ENCODE data around the gene FKRP.

FKRP gene

GRCh38 chr19:46785054-46785979 lies 39.5 kb downstream of the FKRP start:
- Histone ChIP-seq H3K9ac (ENCODE audit: low read depth in 1 of 2, low read length in 2 of 2) (peak overlapping the region in 1 of 2 donors; percentile 81), H3K4me3 (ENCODE audit: low read depth in 1 of 2, low read length in 2 of 2) (peak overlapping the region; percentile 78 to 83), H3K4me1 (ENCODE audit: control insufficient read depth in 1 of 2, insufficient read depth in 2 of 2, low read length in 2 of 2) (peaks cover 19 to 41% of the 10 kb centered on the region in 2 donors), H3K27me3 (ENCODE audit: control insufficient read depth in 1 of 2, insufficient read depth in 2 of 2, low read length in 2 of 2) (no peaks in the 10 kb centered on the region), H3K36me3 (ENCODE audit: control insufficient read depth in 1 of 2, insufficient read depth in 2 of 2, low read length in 2 of 2) (peaks cover 7 to 8% of the 10 kb centered on the region in 2 donors), H3K27ac (ENCODE audit: low read depth, low read length) (no peak overlapping the region), H3K9me3 (ENCODE audit: control insufficient read depth in 1 of 2, low read length in 2 of 2) (no peaks in the 10 kb centered on the region)

GRCh38 chr19:46785980-46786235 lies 40.1 kb downstream of the FKRP start:
- peaks cover 19 to 41% of the 10 kb centered on the region in 2 donors for H3K4me1 ChIP-seq (ENCODE audit: control insufficient read depth in 1 of 2, insufficient read depth in 2 of 2, low read length in 2 of 2)
- H3K9me3 ChIP-seq (ENCODE audit: control insufficient read depth in 1 of 2, low read length in 2 of 2) = no peaks in the 10 kb centered on the region
- peaks cover 7 to 8% of the 10 kb centered on the region in 2 donors for H3K36me3 ChIP-seq (ENCODE audit: control insufficient read depth in 1 of 2, insufficient read depth in 2 of 2, low read length in 2 of 2)
- peak overlapping the region; percentile 72 for H3K27ac ChIP-seq (ENCODE audit: low read depth, low read length)
- peak overlapping the region; percentile 81 to 84 for H3K9ac ChIP-seq (ENCODE audit: low read depth in 1 of 2, low read length in 2 of 2)
- H3K4me3 ChIP-seq (ENCODE audit: low read depth in 1 of 2, low read length in 2 of 2) = peak overlapping the region; percentile 78 to 83
- H3K27me3 ChIP-seq (ENCODE audit: control insufficient read depth in 1 of 2, insufficient read depth in 2 of 2, low read length in 2 of 2) = no peaks in the 10 kb centered on the region

- Histone ChIP-seq H3K27me3 (ENCODE audit: control insufficient read depth in 1 of 2, insufficient read depth in 2 of 2, low read length in 2 of 2) (no peaks in the 10 kb centered on the region), H3K9me3 (ENCODE audit: control insufficient read depth in 1 of 2, low read length in 2 of 2) (no peaks in the 10 kb centered on the region), H3K36me3 (ENCODE audit: control insufficient read depth in 1 of 2, insufficient read depth in 2 of 2, low read length in 2 of 2) (peaks cover 7 to 8% of the 10 kb centered on the region in 2 donors), H3K27ac (ENCODE audit: low read depth, low read length) (peak overlapping the region; percentile 72), H3K4me3 (ENCODE audit: low read depth in 1 of 2, low read length in 2 of 2) (peak overlapping the region; percentile 78 to 83), H3K9ac (ENCODE audit: low read depth in 1 of 2, low read length in 2 of 2) (peak overlapping the region; percentile 81 to 84), H3K4me1 (ENCODE audit: control insufficient read depth in 1 of 2, insufficient read depth in 2 of 2, low read length in 2 of 2) (peaks cover 19 to 41% of the 10 kb centered on the region in 2 donors)
Observed at GRCh38 chr19:46786236-46787039, 40.6 kb downstream of the FKRP start.

- H3K9ac ChIP-seq (ENCODE audit: low read depth in 1 of 2, low read length in 2 of 2) = peak overlapping the region; percentile 81 to 84
Observed at GRCh38 chr19:46787040-46787330, 41.1 kb downstream of the FKRP start.

GRCh38 chr19:46787331-46788261 lies 41.7 kb downstream of the FKRP start:
- Histone ChIP-seq H3K36me3 (ENCODE audit: control insufficient read depth in 1 of 2, insufficient read depth in 2 of 2, low read length in 2 of 2) (peaks cover 0 to 5% of the 10 kb centered on the region in 2 donors), H3K4me1 (ENCODE audit: control insufficient read depth in 1 of 2, insufficient read depth in 2 of 2, low read length in 2 of 2) (peaks cover 19 to 41% of the 10 kb centered on the region in 2 donors), H3K27me3 (ENCODE audit: control insufficient read depth in 1 of 2, insufficient read depth in 2 of 2, low read length in 2 of 2) (no peaks in the 10 kb centered on the region), H3K4me3 (ENCODE audit: low read depth in 1 of 2, low read length in 2 of 2) (peak overlapping the region; percentile 78 to 83), H3K27ac (ENCODE audit: low read depth, low read length) (peak overlapping the region; percentile 64), H3K9ac (ENCODE audit: low read depth in 1 of 2, low read length in 2 of 2) (peak overlapping the region; percentile 81 to 84), H3K9me3 (ENCODE audit: control insufficient read depth in 1 of 2, low read length in 2 of 2) (no peaks in the 10 kb centered on the region)

More at GRCh38 chr19:46787040-46787330, 41.1 kb downstream of the FKRP start:
- H3K27me3 ChIP-seq (ENCODE audit: control insufficient read depth in 1 of 2, insufficient read depth in 2 of 2, low read length in 2 of 2) = no peaks in the 10 kb centered on the region
- H3K9me3 ChIP-seq (ENCODE audit: control insufficient read depth in 1 of 2, low read length in 2 of 2) = no peaks in the 10 kb centered on the region
- peak overlapping the region; percentile 72 for H3K27ac ChIP-seq (ENCODE audit: low read depth, low read length)
- peaks cover 19 to 41% of the 10 kb centered on the region in 2 donors for H3K4me1 ChIP-seq (ENCODE audit: control insufficient read depth in 1 of 2, insufficient read depth in 2 of 2, low read length in 2 of 2)
- H3K4me3 ChIP-seq (ENCODE audit: low read depth in 1 of 2, low read length in 2 of 2) = peak overlapping the region; percentile 78 to 83
- H3K36me3 ChIP-seq (ENCODE audit: control insufficient read depth in 1 of 2, insufficient read depth in 2 of 2, low read length in 2 of 2) = peaks cover 3 to 8% of the 10 kb centered on the region in 2 donors

GRCh38 chr19:46788262-46788967 lies 42.6 kb downstream of the FKRP start, which contains the start of gene SLC1A5:
Gene SLC1A5, minus strand, starts transcription at chr19:46788594. Its CDS starts 629 bp downstream, at chr19:46787965.
- Histone ChIP-seq H3K9me3 (ENCODE audit: control insufficient read depth in 1 of 2, low read length in 2 of 2) (no peaks in the 10 kb centered on the region), H3K27ac (ENCODE audit: low read depth, low read length) (peak within 1 kb of the TSS; percentile 64), H3K4me3 (ENCODE audit: low read depth in 1 of 2, low read length in 2 of 2) (peak within 1 kb of the TSS; percentile 78 to 83), H3K36me3 (ENCODE audit: control insufficient read depth in 1 of 2, insufficient read depth in 2 of 2, low read length in 2 of 2) (no peaks in the 10 kb centered on the region), H3K27me3 (ENCODE audit: control insufficient read depth in 1 of 2, insufficient read depth in 2 of 2, low read length in 2 of 2) (no peaks in the 10 kb centered on the region), H3K4me1 (ENCODE audit: control insufficient read depth in 1 of 2, insufficient read depth in 2 of 2, low read length in 2 of 2) (peaks cover 19 to 35% of the 10 kb centered on the region in 2 donors), H3K9ac (ENCODE audit: low read depth in 1 of 2, low read length in 2 of 2) (peak within 1 kb of the TSS; percentile 81 to 84)

- H3K4me3 ChIP-seq (ENCODE audit: low read depth in 1 of 2, low read length in 2 of 2) = no peak overlapping the region
- H3K27ac ChIP-seq (ENCODE audit: low read depth, low read length) = no peak overlapping the region
Observed at GRCh38 chr19:46788968-46789338, 43.1 kb downstream of the FKRP start.

GRCh38 chr19:46789371-46789770 lies 43.5 kb downstream of the FKRP start:
- Histone ChIP-seq H3K36me3 (ENCODE audit: control insufficient read depth in 1 of 2, insufficient read depth in 2 of 2, low read length in 2 of 2) (no peaks in the 10 kb centered on the region), H3K27me3 (ENCODE audit: control insufficient read depth in 1 of 2, insufficient read depth in 2 of 2, low read length in 2 of 2) (no peaks in the 10 kb centered on the region), H3K4me1 (ENCODE audit: control insufficient read depth in 1 of 2, insufficient read depth in 2 of 2, low read length in 2 of 2) (peaks cover 12 to 29% of the 10 kb centered on the region in 2 donors), H3K4me3 (ENCODE audit: low read depth in 1 of 2, low read length in 2 of 2) (no peak overlapping the region), H3K9ac (ENCODE audit: low read depth in 1 of 2, low read length in 2 of 2) (no peak overlapping the region), H3K9me3 (ENCODE audit: control insufficient read depth in 1 of 2, low read length in 2 of 2) (no peaks in the 10 kb centered on the region), H3K27ac (ENCODE audit: low read depth, low read length) (no peak overlapping the region)

More at GRCh38 chr19:46788968-46789338, 43.1 kb downstream of the FKRP start:
- Histone ChIP-seq H3K27me3 (ENCODE audit: control insufficient read depth in 1 of 2, insufficient read depth in 2 of 2, low read length in 2 of 2) (no peaks in the 10 kb centered on the region), H3K4me1 (ENCODE audit: control insufficient read depth in 1 of 2, insufficient read depth in 2 of 2, low read length in 2 of 2) (peaks cover 17 to 33% of the 10 kb centered on the region in 2 donors), H3K9ac (ENCODE audit: low read depth in 1 of 2, low read length in 2 of 2) (no peak overlapping the region), H3K9me3 (ENCODE audit: control insufficient read depth in 1 of 2, low read length in 2 of 2) (no peaks in the 10 kb centered on the region), H3K36me3 (ENCODE audit: control insufficient read depth in 1 of 2, insufficient read depth in 2 of 2, low read length in 2 of 2) (no peaks in the 10 kb centered on the region)

- H3K9ac ChIP-seq (ENCODE audit: low read depth in 1 of 2, low read length in 2 of 2) = no peak overlapping the region
- no peak overlapping the region for H3K27ac ChIP-seq (ENCODE audit: low read depth, low read length)
- H3K4me3 ChIP-seq (ENCODE audit: low read depth in 1 of 2, low read length in 2 of 2) = no peak overlapping the region
- H3K9me3 ChIP-seq (ENCODE audit: control insufficient read depth in 1 of 2, low read length in 2 of 2) = no peaks in the 10 kb centered on the region
- H3K4me1 ChIP-seq (ENCODE audit: control insufficient read depth in 1 of 2, insufficient read depth in 2 of 2, low read length in 2 of 2) = peaks cover 0 to 6% of the 10 kb centered on the region in 2 donors
- H3K36me3 ChIP-seq (ENCODE audit: control insufficient read depth in 1 of 2, insufficient read depth in 2 of 2, low read length in 2 of 2) = no peaks in the 10 kb centered on the region
- H3K27me3 ChIP-seq (ENCODE audit: control insufficient read depth in 1 of 2, insufficient read depth in 2 of 2, low read length in 2 of 2) = no peaks in the 10 kb centered on the region
Observed at GRCh38 chr19:46791944-46792343, 46.1 kb downstream of the FKRP start.

All from duodenal mucosa (tissue), 2 donors.